Embryonic facial prominence (tissue), 1 donor: Measurements from ENCODE around the gene TM9SF4.
"Not testable (repeated sequence)": the region's sequence is repeated elsewhere in the genome, so short reads cannot be mapped to it uniquely, and the experiment has no call there.

Source experiments
- DNase-seq: peaks from one replicate; pipeline ENCODE4 v3.0.0-alpha.2; 2016; ENCODE audit errors: extremely low spot score

TM9SF4 gene

DNA sequence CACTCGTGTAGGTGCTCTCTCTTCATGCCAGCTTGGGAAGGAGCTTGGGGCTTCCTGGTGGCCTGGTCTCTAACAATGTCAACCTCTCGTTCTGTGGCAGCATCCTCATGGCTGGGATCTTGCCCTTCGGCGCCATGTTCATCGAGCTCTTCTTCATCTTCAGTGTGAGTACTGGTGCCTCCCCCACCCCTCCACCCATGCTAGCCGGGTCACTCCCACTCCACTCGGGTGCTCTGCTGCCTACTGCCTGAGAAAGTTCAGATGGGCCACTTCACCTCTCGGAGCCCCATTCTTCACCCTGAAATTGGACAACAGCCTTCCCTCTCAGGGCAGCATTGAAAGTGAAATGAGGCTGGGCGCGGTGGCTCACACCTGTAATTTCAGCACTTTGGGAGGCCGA, 48.8 kb downstream of the TM9SF4 start:
- no peak for DNase-seq

GRCh38 chr20:32158943-32159660, 49.6 kb downstream of the TM9SF4 start:
- DNase-seq: no peak

DNA sequence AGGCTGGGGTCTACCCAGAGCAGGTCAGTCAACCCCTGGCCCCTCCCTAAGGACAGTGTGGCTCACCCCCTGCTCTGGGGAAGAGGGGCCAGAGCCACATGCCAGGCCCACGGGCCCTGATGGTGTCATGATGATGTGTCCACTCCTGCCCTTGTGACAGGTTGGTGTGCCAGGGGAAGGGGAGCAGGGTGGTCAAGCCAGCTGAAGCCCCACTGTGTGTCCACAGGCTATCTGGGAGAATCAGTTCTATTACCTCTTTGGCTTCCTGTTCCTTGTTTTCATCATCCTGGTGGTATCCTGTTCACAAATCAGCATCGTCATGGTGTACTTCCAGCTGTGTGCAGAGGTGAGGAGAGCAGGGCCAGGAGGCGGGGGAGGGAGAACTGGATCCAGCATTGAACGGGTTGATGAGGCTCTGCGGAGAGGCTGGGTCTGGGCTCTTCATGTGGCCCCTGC, 50.3 kb downstream of the TM9SF4 start:
- no peak for DNase-seq

DNA sequence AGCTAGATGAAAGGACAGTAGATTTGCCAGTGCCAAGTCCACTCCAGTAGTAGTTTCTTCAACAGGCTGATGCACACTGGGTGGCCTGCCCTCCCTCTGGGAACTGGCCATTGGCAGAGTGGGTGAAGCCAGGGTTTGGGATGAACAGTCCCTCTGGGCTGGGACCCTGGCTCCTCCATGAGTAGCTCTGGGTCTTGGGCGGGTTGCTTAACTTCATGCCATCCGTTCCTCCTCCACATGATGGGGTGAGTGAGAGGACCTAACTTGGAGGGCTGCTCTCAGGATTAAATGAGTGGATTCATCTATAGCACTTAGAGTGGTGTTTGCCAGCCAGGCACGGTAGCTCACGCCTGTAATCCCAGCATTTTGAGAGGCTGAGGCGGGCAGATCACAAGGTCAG, 50.8 kb downstream of the TM9SF4 start:
- DNase-seq: no peak

DNA sequence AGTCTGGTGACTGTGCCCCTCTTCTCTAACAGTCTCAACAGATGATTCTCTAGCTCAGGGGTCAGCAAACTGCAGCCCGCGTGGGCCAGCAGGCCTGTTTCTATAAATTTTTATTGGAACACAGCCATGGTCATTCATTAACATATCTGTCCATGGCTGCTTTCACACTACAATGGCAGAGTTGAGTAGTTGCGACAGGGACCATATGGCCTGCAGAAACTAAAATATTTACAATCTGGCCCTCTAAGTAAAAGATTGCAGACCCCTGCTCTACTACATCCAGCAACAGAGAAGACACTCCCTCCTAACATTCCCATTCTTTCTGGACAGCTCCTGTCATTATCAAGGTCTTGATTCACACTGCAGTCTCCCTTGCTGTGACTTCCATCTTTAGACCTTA, 52.8 kb downstream of the TM9SF4 start:
- DNase-seq: no peak

GRCh38 chr20:32163951-32164350, 54.4 kb downstream of the TM9SF4 start:
- DNase-seq: no peak

- DNase-seq: no peak
These were observed 55.6 kb downstream of the TM9SF4 start for GRCh38 chr20:32164984-32165735.

GRCh38 chr20:32165836-32166545, 56.5 kb downstream of the TM9SF4 start:
- DNase-seq: no peak

DNA sequence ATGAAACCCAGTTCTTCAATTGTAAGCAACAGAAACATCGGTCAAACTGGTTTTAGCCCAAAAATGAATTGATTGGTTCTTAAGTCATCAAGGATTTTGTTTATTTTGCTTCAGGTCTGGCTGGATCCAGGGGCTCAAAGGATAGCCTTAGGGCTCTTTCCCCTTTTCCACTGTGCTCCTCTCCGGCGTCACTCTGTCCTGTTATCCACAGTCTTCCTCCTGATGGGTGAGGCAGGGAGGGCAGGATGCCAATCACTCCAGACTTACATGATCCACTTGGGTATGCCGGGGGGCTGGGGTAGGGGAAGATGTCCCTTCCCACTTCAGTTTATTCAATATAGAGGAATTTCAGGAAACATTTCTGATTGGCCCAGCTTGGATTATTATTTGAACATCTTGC, 58.0 kb downstream of the TM9SF4 start:
- no peak for DNase-seq

DNA sequence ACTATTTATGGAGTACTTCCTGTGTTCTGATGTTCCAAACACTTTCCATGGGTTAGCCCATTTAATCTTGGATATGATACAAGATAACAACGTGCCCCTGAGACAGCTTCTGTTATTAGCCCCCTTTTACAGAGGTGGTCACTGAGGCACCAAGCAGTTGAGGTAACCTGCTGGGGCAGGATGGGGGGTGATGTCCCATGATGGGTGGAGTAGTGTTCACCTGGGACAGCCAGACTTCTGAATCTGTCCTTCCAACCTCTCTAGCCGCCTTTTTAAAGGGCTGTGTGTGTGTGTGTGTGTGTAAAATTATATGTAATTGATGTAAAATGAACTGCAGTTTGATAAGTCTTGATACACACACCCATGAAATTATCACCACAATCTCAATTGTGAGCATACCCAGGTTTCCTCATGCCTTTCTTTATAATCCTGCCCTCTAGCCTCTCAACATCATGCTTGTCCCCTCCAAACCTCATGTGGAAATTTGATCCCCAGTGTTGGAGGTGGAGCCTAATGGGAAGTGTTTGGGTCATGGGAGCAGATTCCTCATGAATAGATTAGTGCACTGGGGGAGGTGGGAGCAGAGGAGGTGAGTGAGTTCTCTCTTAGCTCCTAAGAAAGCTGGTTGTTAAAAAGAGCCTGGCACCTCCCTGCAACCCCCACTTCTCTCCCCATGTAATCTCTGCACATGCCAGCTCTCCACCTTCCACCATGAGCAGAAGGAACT, 58.8 kb downstream of the TM9SF4 start:
- DNase-seq: no peak

DNA sequence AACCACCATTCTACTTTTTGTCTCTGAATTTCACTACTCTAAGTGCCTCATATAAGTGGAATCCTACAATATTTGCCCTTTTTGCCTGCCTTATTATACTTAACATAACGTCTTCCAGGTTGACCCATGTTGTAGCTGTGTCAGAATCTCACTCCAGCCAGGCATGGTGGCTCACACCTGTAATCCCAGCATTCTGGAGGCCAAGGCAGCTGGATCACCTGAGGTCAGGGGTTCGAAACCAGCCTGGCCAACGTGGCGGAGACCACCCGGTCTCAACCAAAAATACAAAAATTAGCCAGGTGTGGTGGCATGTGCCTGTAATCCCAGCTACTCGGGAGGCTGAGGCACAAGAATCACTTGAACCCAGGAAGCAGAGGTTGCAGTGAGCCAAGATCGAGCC, 68.2 kb downstream of the TM9SF4 start:
- not testable (repeated sequence) for DNase-seq

GRCh38 chr20:32179515-32179914, 70.0 kb downstream of the TM9SF4 start:
- DNase-seq: no peak

DNA sequence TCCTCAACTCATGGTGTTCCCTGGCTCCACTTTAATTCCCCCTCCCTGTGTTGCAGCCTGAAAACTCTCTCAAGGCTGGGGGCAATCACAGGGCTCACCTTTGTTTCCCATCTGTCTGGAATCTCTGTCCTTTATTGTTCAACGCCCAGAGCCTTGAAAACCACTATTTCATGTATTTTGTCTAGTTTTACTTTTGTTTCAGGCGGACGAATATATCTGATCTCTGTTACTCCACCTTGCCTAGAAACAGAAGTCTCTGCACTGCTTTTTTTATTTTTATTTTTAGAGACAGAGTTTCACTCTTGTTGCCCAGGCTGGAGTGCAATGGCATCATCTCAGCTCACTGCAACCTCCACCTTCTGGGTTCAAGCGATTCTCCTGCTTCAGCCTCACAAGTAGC, 70.4 kb downstream of the TM9SF4 start:
- no peak for DNase-seq

GRCh38 chr20:32181606-32182005, 72.1 kb downstream of the TM9SF4 start:
- no peak for DNase-seq

DNA sequence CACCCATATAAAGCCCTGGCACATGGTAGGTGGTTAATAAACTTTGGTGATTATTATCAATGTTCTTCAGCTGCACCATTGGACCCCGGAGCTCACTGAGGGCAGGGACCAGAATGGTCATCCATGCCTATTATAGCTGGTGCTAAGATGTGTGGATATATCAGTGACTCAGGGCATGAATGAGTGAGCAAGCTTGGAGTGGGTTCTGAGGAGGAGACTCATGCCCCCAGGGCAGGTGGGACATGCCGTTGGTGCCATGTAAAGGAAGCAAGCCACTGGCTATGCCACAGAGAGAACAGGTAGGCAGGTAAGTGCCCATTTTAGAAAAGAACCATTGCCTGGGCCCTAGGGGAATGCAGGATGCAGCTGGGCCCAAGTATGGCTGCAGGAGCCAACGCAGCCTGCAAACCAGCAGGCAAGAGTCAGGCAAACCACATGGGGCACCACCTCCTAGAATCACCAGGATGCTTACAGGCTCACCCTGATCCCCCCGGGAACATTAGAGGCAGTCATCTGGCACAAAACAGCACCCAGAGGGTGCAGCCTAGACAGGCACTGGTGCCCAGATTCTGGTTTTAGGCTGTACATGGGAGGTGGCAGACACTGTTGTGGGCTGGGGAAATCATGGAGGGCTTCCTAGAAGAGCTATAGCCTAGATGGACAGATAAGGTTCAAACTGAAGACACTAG, 74.6 kb downstream of the TM9SF4 start:
- DNase-seq: no peak

DNA sequence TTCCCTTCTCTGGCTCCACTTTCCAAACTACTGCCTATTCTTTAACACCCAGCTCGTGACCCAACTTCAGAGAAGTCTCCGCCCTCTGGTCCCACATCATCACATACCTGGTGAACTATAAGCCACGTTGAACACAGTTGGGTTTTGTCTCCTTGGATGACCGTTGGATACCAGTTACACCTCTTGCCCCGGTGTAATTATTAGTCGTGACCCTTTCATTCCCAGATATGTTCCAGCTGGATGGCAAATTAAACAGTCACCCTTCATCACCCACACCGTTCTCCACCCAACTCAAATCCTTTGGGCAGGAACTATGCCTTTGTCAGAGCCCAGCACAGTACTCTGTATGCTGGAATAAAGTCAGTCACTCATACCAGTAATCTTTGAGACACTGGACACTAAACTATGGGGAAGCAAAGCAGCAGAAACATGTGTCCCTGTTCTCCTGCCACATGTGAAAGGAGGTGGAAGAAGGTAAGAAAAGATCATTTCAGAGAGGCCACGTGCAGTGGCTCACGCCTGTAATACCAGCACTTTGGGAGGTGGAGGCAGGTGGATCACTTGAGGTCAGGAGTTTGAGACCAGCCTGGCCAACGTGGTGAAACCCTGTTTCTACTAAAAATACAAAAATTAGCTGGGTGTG, 75.6 kb downstream of the TM9SF4 start:
- DNase-seq: no peak

DNA sequence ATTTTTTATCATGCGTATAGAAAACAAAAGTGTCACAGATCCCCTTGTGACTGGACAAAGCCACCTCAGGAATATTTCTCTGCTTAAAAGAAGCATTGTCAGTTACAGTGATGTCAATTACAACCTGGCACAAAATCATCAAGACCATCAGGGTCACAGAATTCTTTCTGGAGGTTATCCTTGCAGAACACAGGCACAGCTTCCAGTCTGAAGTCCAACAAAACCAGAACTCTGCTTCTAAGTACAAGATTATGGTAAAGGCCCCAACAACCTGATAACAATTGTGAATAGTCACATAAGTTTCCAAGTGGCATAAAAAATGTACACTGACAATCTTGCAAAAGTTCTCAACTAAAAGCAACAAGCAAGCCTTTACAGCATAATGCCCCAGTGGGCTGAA, 77.0 kb downstream of the TM9SF4 start:
- no peak for DNase-seq

GRCh38 chr20:32188376-32189122, 79.0 kb downstream of the TM9SF4 start:
- DNase-seq: no peak

DNA sequence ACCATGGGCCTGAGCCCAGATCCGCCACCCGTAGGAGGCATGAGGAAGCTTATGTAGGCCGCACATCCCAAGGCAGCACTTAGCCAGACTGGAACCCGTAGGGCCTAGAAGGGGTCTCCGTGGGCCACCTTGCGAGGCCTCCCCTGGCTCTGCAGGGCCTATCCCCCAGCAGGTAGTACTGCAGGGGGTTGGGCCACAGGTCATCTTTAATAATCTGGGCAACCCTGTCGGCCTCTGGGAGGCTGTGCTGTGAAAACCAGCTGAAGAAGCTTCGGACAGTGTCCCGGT, 79.6 kb downstream of the TM9SF4 start:
- DNase-seq: no peak
